Right hindlimb (tissue), 1 donor: ENCODE results near the gene ZNF594.
"Not testable (repeated sequence)": the region's sequence is repeated elsewhere in the genome, so short reads cannot be mapped to it uniquely, and the experiment has no call there.

Experiments used
- DNase-seq: peaks from one replicate; pipeline ENCODE4 v3.0.0-alpha.2; 2018

Gene ZNF594

GRCh38 chr17:5135726-5136579 lies 55.7 kb downstream of the ZNF594 start:
- no peak for DNase-seq

DNA sequence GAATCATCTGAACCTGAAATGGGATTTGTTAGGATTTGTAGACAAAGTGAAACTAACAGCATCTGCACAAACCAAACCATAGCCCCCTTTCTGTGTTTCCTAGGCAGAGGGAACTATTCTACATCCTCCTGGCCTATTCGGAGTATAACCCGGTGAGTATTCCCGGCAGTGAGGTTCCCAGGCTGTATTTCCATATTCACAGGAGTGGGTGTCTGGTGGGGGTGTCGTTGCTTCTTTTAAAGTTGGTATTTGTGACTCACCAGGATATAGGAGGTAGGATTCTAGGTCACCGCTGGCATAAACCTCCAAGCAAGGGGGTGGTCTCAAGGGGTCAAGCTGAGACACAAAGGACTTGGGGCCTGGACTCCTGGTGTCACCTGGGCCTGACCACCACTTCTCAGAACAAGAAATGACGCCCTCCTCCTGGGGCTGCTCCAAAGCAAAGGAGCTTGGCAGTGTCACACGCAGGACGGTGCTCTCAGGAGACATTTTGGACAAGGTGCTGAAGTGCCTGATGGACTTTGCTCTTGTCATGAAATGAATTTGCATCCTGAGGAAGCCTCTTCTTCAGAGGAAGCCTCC lies 56.4 kb downstream of the ZNF594 start:
- DNase-seq: not testable (repeated sequence)

- DNase-seq: not testable (repeated sequence)
Measured at GRCh38 chr17:5134571-5134970, 57.1 kb downstream of the ZNF594 start.

- not testable (repeated sequence) for DNase-seq
Measured at GRCh38 chr17:5133961-5134360, 57.7 kb downstream of the ZNF594 start.

DNA sequence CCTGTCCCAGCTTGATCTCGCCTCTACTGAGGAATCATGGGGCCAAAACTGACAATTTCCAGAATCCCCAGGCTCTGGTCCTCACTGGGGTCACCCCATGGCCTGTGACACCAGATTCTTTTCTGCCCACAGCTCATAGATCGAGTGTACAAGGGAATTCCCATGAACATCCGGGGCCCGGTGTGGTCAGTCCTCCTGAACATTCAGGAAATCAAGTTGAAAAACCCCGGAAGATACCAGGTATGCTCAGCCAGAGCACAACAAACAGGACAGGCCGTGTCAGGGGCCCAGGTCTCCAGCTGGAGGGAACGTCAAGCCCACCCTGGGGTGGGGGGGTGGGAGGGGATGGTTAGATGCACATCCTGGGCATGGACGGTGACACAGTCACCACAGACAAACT lies 58.4 kb downstream of the ZNF594 start:
- DNase-seq: no peak

DNA sequence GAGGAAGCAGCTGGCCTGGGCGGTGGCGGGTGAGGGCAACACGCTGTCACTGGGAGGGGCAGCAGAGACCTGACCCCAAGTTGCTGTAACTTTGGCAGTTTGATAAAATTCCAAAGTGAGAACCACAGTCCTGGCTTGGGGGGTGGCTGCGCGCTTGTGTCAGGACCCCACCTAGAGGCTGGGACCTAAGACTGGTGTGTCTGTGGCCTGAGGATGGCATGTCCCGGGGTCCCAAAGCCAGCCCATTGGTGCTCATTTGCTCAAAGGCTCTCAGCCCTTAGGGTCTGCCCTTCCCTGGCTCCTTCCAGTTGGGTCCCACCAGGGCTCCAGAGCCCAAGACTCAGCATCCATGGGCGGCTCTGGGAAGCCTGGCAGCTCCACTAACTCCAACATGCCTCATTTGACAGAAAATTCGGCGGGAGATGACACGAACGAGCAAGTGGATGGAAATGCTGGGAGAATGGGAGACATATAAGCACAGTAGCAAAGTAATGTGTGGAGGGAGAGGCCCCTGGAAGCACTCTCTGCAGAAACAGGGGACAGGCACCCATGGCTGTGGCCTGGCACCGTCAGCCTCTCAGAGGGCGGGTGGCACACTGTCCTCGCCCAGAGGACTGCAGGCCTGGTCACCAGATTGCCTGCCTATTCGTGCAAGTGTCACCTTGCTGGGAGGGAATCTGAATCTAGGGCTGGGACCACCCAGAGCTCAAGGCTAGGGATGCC lies 59.0 kb downstream of the ZNF594 start:
- DNase-seq: not testable (repeated sequence)

DNA sequence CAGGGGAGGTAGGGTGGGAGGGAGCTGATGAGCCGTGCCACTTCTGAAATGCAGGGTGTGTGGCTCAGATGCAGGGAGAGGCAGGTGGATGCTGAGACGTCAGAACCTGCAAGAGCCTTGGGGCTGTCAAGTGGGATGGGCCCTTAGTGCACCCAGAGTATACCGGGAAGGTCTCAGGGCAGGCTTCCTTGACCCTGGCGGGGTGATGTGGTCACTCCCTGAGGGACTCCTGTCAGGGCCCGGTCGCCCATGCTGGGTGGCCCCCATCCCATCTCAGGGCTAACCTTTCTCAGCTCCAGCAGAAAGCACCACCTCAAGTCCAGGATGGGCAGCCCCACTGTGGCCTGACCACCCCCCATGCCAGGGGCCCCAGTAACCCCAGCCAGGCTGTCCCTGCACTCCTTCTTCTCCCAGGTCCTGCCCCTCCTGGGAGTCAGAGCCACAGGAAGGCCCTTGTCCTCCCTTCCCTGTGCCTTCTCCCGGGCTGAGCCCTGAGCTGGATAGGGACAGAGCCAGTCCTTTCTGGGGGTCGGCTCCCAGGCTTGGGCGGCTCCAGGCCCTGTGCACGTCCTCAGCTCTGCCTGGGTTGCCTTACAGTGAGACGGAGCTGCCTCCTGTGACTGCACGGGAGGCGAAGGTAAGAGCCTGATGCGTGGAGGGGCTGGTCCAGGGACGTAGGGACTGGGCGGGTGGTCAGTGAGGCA lies 59.7 kb downstream of the ZNF594 start:
- not testable (repeated sequence) for DNase-seq

- no peak for DNase-seq
Measured at GRCh38 chr17:5131146-5131715, 60.4 kb downstream of the ZNF594 start.

- not testable (repeated sequence) for DNase-seq
Measured at GRCh38 chr17:5130687-5131086, 61.0 kb downstream of the ZNF594 start.

GRCh38 chr17:5130261-5130660 lies 61.4 kb downstream of the ZNF594 start:
- DNase-seq: not testable (repeated sequence)

- DNase-seq: not testable (repeated sequence)
Measured at GRCh38 chr17:5129770-5130169, 61.9 kb downstream of the ZNF594 start.
